CD14-positive monocyte (primary cell): ENCODE results near the gene FSCN2. TPM values are rescaled to one million over a fixed set of nuclear protein-coding genes. Genes with fewer than 3 reads are reported as not detected.

Experiments
- DNase-seq, 3 donors: peaks; one replicate each; pipeline ENCODE4 v3.0.0-alpha.2; 2011 to 2022
- H2AFZ ChIP-seq: 2 replicates; pipeline ENCODE4 v1.6.0; 2012; ENCODE audit warnings: mild to moderate bottlenecking, low read depth, low read length, inconsistent platforms; ENCODE audit not compliant: insufficient read depth, poor library complexity, severe bottlenecking
- H3K27ac ChIP-seq, 2 donors: 1 replicate in 1 of 2; 2 replicates in 1 of 2; pipeline ENCODE4 v1.5.1; 2012 to 2013; ENCODE audit warnings: low read length in 2 of 2, control low read depth in 1 of 2, inconsistent platforms in 1 of 2, low read depth in 1 of 2, mild to moderate bottlenecking in 1 of 2
- H3K27me3 ChIP-seq, 2 donors: one replicate each; pipeline versions ENCODE4 v1.6.0 to v1.6.1; 2011 to 2013; ENCODE audit warnings: low read length in 2 of 2; ENCODE audit not compliant: control insufficient read depth in 2 of 2, insufficient read depth in 2 of 2
- H3K36me3 ChIP-seq, 2 donors: replicated peaks in 1 of 2; 1 replicate in 1 of 2; 2 replicates in 1 of 2; pipeline versions ENCODE4 v1.5.1 to v1.6.1; 2012 to 2013; ENCODE audit warnings: low read length in 2 of 2, control low read depth in 1 of 2, inconsistent platforms in 1 of 2, mild to moderate bottlenecking in 1 of 2; ENCODE audit not compliant: insufficient read depth in 2 of 2, control insufficient read depth in 1 of 2
- H3K4me1 ChIP-seq, 2 donors: 1 replicate in 1 of 2; 2 replicates in 1 of 2; pipeline versions ENCODE4 v1.5.1 to v1.6.1; 2012 to 2013; ENCODE audit warnings: low read length in 2 of 2, control low read depth in 1 of 2, inconsistent platforms in 1 of 2, mild to moderate bottlenecking in 1 of 2, moderate library complexity in 1 of 2; ENCODE audit not compliant: insufficient read depth in 2 of 2, control insufficient read depth in 1 of 2
- H3K4me2 ChIP-seq: replicated peaks from 2 replicates; pipeline ENCODE3; 2012; ENCODE audit warnings: low read length, moderate library complexity, mild to moderate bottlenecking; ENCODE audit not compliant: poor library complexity, severe bottlenecking; ENCODE audit errors: extremely low read depth
- H3K4me3 ChIP-seq, 3 experiments: fragments of 200-600 bp in 1 of 3; sonication (generic) in 1 of 3; replicated peaks in 1 of 3; 1 replicate in 2 of 3; 2 replicates in 1 of 3; pipeline ENCODE4 v1.5.1; 2011 to 2013; ENCODE audit warnings: low read length in 3 of 3, mild to moderate bottlenecking in 3 of 3, control low read depth in 2 of 3, low read depth in 2 of 3, inconsistent platforms in 1 of 3, moderate library complexity in 1 of 3
- H3K79me2 ChIP-seq: 2 replicates; pipeline ENCODE4 v1.6.0; 2012; ENCODE audit warnings: mild to moderate bottlenecking, control low read depth, inconsistent platforms, low read length, moderate library complexity; ENCODE audit not compliant: insufficient read depth
- H3K9ac ChIP-seq: 2 replicates; pipeline ENCODE4 v1.6.0; 2017; ENCODE audit warnings: low read length, mild to moderate bottlenecking; ENCODE audit not compliant: insufficient read depth, poor library complexity, severe bottlenecking
- H3K9me3 ChIP-seq, 2 donors: replicated peaks in 1 of 2; 1 replicate in 1 of 2; 2 replicates in 1 of 2; pipeline versions ENCODE4 v1.5.1 to v1.6.1; 2012 to 2013; ENCODE audit warnings: low read length in 2 of 2, control low read depth in 1 of 2; ENCODE audit not compliant: control insufficient read depth in 1 of 2, insufficient read depth in 1 of 2
- H4K20me1 ChIP-seq: 2 replicates; pipeline ENCODE4 v1.6.0; 2012; ENCODE audit warnings: mild to moderate bottlenecking, low read length, control low read depth, moderate library complexity; ENCODE audit not compliant: insufficient read depth
- H3K27ac Mint-ChIP-seq, 7 donors: one replicate each; pipeline ENCODE4 v1.8.0; 2020; ENCODE audit warnings: mild to moderate bottlenecking in 7 of 7, mixed read lengths in 7 of 7, moderate library complexity in 6 of 7, inconsistent platforms in 2 of 7
- H3K27me3 Mint-ChIP-seq, 3 donors: one replicate each; pipeline ENCODE4 v1.8.0; 2021 to 2022; ENCODE audit warnings: low read depth in 3 of 3, mild to moderate bottlenecking in 3 of 3, mixed read lengths in 3 of 3, moderate library complexity in 3 of 3, inconsistent platforms in 1 of 3
- H3K36me3 Mint-ChIP-seq, 2 donors: one replicate each; pipeline ENCODE4 v1.8.0; 2020; ENCODE audit warnings: mixed read lengths in 2 of 2, inconsistent platforms in 1 of 2, mild to moderate bottlenecking in 1 of 2
- H3K4me1 Mint-ChIP-seq: one replicate; pipeline ENCODE4 v1.8.0; 2020; ENCODE audit warnings: mild to moderate bottlenecking, mixed read lengths
- H3K4me3 Mint-ChIP-seq, 2 donors: one replicate each; pipeline ENCODE4 v1.8.0; 2020; ENCODE audit warnings: mild to moderate bottlenecking in 2 of 2, mixed read lengths in 2 of 2, moderate library complexity in 1 of 2
- H3K9me3 Mint-ChIP-seq, 7 donors: one replicate each; pipeline ENCODE4 v1.8.0; 2020 to 2022; ENCODE audit warnings: mixed read lengths in 7 of 7, mild to moderate bottlenecking in 6 of 7, moderate library complexity in 6 of 7, inconsistent platforms in 2 of 7
- CTCF ChIP-seq: fragments of 200-600 bp; IDR thresholded peaks from one replicate; pipeline ENCODE4 v1.8.0; 2022; ENCODE audit warnings: antibody characterized with exemption, mild to moderate bottlenecking
- WGBS: methylation state at CpG from one replicate; pipeline ENCODE4 v1.1.5; 2013; ENCODE audit warnings: missing lambda C conversion rate; ENCODE audit not compliant: insufficient coverage; 5-methylcytosine and 5-hydroxymethylcytosine counted together
- intact Hi-C, 2 donors: fragments of 100-400 bp; cut with micrococcal nuclease; formaldehyde crosslinking; loops; one replicate each; pipeline versions ENCODE4 v1.15.0 to v1.15.1; 2023
- polyA plus RNA-seq, 3 donors: library from polyadenylated mRNA; depleted of rRNA in 1 of 3; unstranded in 2 of 3; stranded (reverse) in 1 of 3; fragments of 300-500 nt in 2 of 3; fragments of >200 nt in 1 of 3; fragmentation: Illumina TruSeq in 2 of 3; gene quantifications; 1 replicate in 2 of 3; 2 replicates in 1 of 3; pipeline ENCODE4 v1.2.3, GENCODE V29; 2012 to 2021

The FSCN2 gene
- polyA plus RNA-seq, 3 donors, result 0.07 TPM; not detected in 2

GRCh38 chr17:81542431-81543338 lies 14.5 kb downstream of the FSCN2 start:
- intact Hi-C loops, result no loop called here
- TF ChIP-seq CTCF, result no peak
- WGBS, result 98% methylated on average over 13 of the region's 15 CpGs
- H3K4me1 ChIP-seq, result peaks cover 0 to 1% of the 10 kb centered on the region in 2 donors
- H3K4me3 ChIP-seq, result no peak overlapping the region
- Mint-ChIP-seq H3K4me1 (peaks cover under 1% of the 10 kb centered on the region), H3K4me3 (no peak overlapping the region), H3K27ac (peak overlapping the region in 1 of 7 donors; percentile 1), H3K9me3 (peaks cover 0 to 1% (median 0%) of the 10 kb centered on the region in 7 donors), H3K36me3 (peaks cover 57 to 92% of the 10 kb centered on the region in 2 donors), H3K27me3 (peaks cover 6% of the 10 kb centered on the region in 3 donors)
- H3K79me2 ChIP-seq, result no peaks in the 10 kb centered on the region
- no peak overlapping the region for H2AFZ ChIP-seq
- no peak for DNase-seq
- H3K9me3 ChIP-seq, result peaks cover 0 to 2% of the 10 kb centered on the region in 2 donors
- H4K20me1 ChIP-seq, result peaks cover 3% of the 10 kb centered on the region
- no peak overlapping the region for H3K9ac ChIP-seq
- H3K4me2 ChIP-seq, result no peak overlapping the region
- peaks cover 0 to 4% of the 10 kb centered on the region in 2 donors for H3K27me3 ChIP-seq
- no peak overlapping the region for H3K27ac ChIP-seq
- H3K36me3 ChIP-seq, result peaks cover 84 to 95% of the 10 kb centered on the region in 2 donors

- peaks cover 0 to under 1% (median 0%) of the 10 kb centered on the region in 3 donors for H3K27me3 Mint-ChIP-seq
- H3K36me3 Mint-ChIP-seq, result peaks cover 54 to 92% of the 10 kb centered on the region in 2 donors
- H4K20me1 ChIP-seq, result no peaks in the 10 kb centered on the region
- H3K9me3 Mint-ChIP-seq, result no peaks in the 10 kb centered on the region
- H3K4me3 Mint-ChIP-seq, result no peak overlapping the region
- H3K9ac ChIP-seq, result no peak overlapping the region
- H3K36me3 ChIP-seq, result peaks cover 90 to 96% of the 10 kb centered on the region in 2 donors
- no peaks in the 10 kb centered on the region for H3K27me3 ChIP-seq
- H3K79me2 ChIP-seq, result no peaks in the 10 kb centered on the region
- H3K27ac ChIP-seq, result no peak overlapping the region
- no peaks in the 10 kb centered on the region for H3K9me3 ChIP-seq
- no peak overlapping the region for H3K4me2 ChIP-seq
- no peak overlapping the region for H2AFZ ChIP-seq
- no peak overlapping the region for H3K27ac Mint-ChIP-seq
- 98% methylated on average over 14 of the region's 14 CpGs for WGBS
- intact Hi-C loops, result no loop called here
- no peak for DNase-seq
- H3K4me1 ChIP-seq, result no peaks in the 10 kb centered on the region
- no peaks in the 10 kb centered on the region for H3K4me1 Mint-ChIP-seq
- H3K4me3 ChIP-seq, result no peak overlapping the region
- TF ChIP-seq CTCF, result no peak
Measured at GRCh38 chr17:81543339-81543675, 15.1 kb downstream of the FSCN2 start.
